Measurements from ENCODE around the gene MEDAG.

Gene MEDAG

DNA sequence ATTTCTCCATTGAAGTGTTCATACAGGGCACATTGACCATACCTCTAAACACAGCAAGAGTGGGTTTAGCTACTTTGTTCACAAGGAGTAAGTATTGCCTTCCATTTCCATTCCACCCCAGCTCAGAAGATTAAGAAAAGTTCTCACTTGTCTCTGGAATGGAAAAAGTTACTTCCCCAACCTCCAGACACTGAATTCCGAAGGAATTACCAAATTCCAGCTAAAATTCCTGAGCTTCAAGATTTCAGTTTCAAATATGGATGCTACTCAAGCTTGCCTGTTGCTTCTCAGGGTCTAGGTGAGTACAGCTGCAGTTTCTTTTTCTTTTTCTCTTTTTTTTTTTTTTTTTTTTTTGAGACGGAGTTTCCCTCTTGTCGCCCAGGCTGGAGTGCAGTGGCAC is 60.0 kb downstream of the MEDAG start:
- no peak for DNase-seq

GRCh38 chr13:30968846-30969245 is 62.8 kb downstream of the MEDAG start:
- DNase-seq = no peak

DNA sequence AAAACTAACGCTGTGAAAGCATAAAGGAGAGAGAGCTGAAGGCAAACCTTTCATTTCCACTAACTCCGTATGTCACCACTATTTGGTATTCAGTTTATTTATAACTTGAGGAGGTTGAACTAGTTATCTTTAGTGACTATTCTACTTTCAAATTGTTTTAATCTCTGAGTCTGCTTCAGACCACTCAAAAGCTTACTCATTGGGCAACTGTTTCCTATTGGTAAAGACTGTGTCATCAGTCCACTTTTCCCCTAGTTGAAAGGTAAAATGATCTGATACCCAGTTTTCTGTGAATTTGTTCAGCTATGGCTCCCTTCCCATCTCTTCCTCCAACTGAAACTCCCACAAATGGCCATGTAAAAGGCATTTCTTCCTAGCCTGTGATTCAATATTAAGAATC is 65.5 kb downstream of the MEDAG start:
- DNase-seq = no peak

DNA sequence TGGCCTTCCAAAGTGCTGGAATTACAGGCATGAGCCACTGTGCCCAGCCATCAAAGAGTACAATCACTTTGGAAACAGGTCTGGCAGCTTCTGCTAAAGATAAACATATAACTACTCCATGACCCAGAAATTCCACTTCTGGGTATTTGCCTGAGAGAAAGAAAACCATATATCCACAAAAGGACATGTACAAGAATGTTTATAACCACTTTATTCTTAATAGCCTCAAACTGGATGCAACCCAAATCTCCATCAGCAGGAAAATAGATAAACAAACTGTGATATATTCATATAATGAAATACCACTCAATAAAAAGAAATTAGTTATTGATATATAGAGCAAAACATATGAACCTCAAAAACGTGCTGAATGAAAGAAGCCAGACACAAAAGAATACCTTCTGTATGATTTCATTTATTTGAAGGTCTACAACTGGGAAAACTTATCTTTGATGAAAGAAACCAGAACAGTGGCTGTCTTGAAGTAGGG is 66.9 kb downstream of the MEDAG start:
- DNase-seq = no peak

- no peak for DNase-seq
Observed at GRCh38 chr13:30974350-30974749, 68.3 kb downstream of the MEDAG start.

All from activated T-cell treated with anti-CD3 and anti-CD28 coated beads for 4 hours (primary cell).